Trophoblast cell (in vitro differentiated cells and primary cell): ENCODE data around the gene ASB18.

Experiments
- DNase-seq, 2 donors: peaks; one replicate each; pipeline ENCODE4 v3.0.0-alpha.2; 2016
- H2AFZ ChIP-seq: 2 replicates; pipeline ENCODE4 v1.6.1; 2013; ENCODE audit warnings: low read length, moderate library complexity, mild to moderate bottlenecking; ENCODE audit not compliant: insufficient read depth, poor library complexity
- H2AK5ac ChIP-seq: 2 replicates; pipeline ENCODE4 v1.6.1; 2013; ENCODE audit warnings: mild to moderate bottlenecking, low read length
- H2BK120ac ChIP-seq: 2 replicates; pipeline ENCODE4 v1.6.1; 2013; ENCODE audit warnings: low read length, mild to moderate bottlenecking, moderate library complexity; ENCODE audit not compliant: insufficient read depth, poor library complexity
- H2BK12ac ChIP-seq: 2 replicates; pipeline ENCODE4 v1.6.1; 2013; ENCODE audit warnings: mild to moderate bottlenecking, low read length, moderate library complexity
- H2BK5ac ChIP-seq: 2 replicates; pipeline ENCODE4 v1.6.1; 2013; ENCODE audit warnings: low read length, low read depth, moderate library complexity, mild to moderate bottlenecking; ENCODE audit not compliant: poor library complexity
- H3K14ac ChIP-seq: 2 replicates; pipeline ENCODE4 v1.6.1; 2013; ENCODE audit warnings: mild to moderate bottlenecking, low read length
- H3K18ac ChIP-seq: 2 replicates; pipeline ENCODE4 v1.6.1; 2013; ENCODE audit warnings: mild to moderate bottlenecking, low read length
- H3K23ac ChIP-seq: 2 replicates; pipeline ENCODE4 v1.6.1; 2013; ENCODE audit warnings: low read length
- H3K27ac ChIP-seq: 2 replicates; pipeline ENCODE4 v1.5.1; 2013; ENCODE audit warnings: low read depth, mild to moderate bottlenecking, inconsistent platforms, low read length, moderate library complexity
- H3K27me3 ChIP-seq: 2 replicates; pipeline ENCODE4 v1.6.1; 2013; ENCODE audit warnings: inconsistent platforms, mild to moderate bottlenecking, low read length, moderate library complexity; ENCODE audit not compliant: insufficient read depth
- H3K36me3 ChIP-seq, 2 experiments: 1 replicate in 1 of 2; 2 replicates in 1 of 2; pipeline ENCODE4 v1.6.1; 2013; ENCODE audit warnings: low read length in 2 of 2, mild to moderate bottlenecking in 2 of 2, moderate library complexity in 1 of 2; ENCODE audit not compliant: insufficient read depth in 2 of 2, control insufficient read depth in 1 of 2
- H3K4ac ChIP-seq: 2 replicates; pipeline ENCODE4 v1.6.1; 2013; ENCODE audit warnings: low read depth, mild to moderate bottlenecking, low read length, moderate library complexity
- H3K4me1 ChIP-seq, 2 experiments: 1 replicate in 1 of 2; 2 replicates in 1 of 2; pipeline ENCODE4 v1.6.1; 2013; ENCODE audit warnings: low read length in 2 of 2, mild to moderate bottlenecking in 2 of 2, moderate library complexity in 1 of 2; ENCODE audit not compliant: insufficient read depth in 2 of 2, control insufficient read depth in 1 of 2
- H3K4me2 ChIP-seq: 2 replicates; pipeline ENCODE4 v1.6.1; 2013; ENCODE audit warnings: inconsistent platforms, mild to moderate bottlenecking, low read length, moderate library complexity
- H3K4me3 ChIP-seq: 2 replicates; pipeline ENCODE4 v1.5.1; 2013; ENCODE audit warnings: mild to moderate bottlenecking, low read depth, low read length, inconsistent platforms
- H3K79me1 ChIP-seq: one replicate; pipeline ENCODE4 v1.6.1; 2013; ENCODE audit warnings: low read length
- H3K79me2 ChIP-seq: 2 replicates; pipeline ENCODE4 v1.6.1; 2013; ENCODE audit warnings: low read length, mild to moderate bottlenecking; ENCODE audit not compliant: control insufficient read depth, insufficient read depth, poor library complexity
- H3K9ac ChIP-seq: 2 replicates; pipeline ENCODE4 v1.6.1; 2013; ENCODE audit warnings: mild to moderate bottlenecking, low read length
- H3K9me3 ChIP-seq: 2 replicates; pipeline ENCODE4 v1.6.1; 2013; ENCODE audit warnings: low read depth, mild to moderate bottlenecking, control low read depth, inconsistent platforms, low read length; ENCODE audit not compliant: insufficient read depth
- H4K12ac ChIP-seq: 2 replicates; pipeline ENCODE4 v1.6.1; 2013; ENCODE audit warnings: low read depth, mild to moderate bottlenecking, low read length, moderate library complexity
- H4K8ac ChIP-seq: 2 replicates; pipeline ENCODE4 v1.6.1; 2013; ENCODE audit warnings: low read depth, mild to moderate bottlenecking, low read length, moderate library complexity
- H4K91ac ChIP-seq: one replicate; pipeline ENCODE4 v1.6.1; 2013; ENCODE audit warnings: low read depth, mild to moderate bottlenecking, low read length, moderate library complexity
- WGBS: extraction: QIAGEN DNeasy Blood & Tissue Kit; methylation state at CpG from one replicate; pipeline ENCODE4 v1.1.7; 2013; ENCODE audit warnings: missing lambda C conversion rate; ENCODE audit not compliant: insufficient read length, insufficient coverage; ENCODE audit errors: extremely low coverage; 5-methylcytosine and 5-hydroxymethylcytosine counted together

ASB18 gene

DNA sequence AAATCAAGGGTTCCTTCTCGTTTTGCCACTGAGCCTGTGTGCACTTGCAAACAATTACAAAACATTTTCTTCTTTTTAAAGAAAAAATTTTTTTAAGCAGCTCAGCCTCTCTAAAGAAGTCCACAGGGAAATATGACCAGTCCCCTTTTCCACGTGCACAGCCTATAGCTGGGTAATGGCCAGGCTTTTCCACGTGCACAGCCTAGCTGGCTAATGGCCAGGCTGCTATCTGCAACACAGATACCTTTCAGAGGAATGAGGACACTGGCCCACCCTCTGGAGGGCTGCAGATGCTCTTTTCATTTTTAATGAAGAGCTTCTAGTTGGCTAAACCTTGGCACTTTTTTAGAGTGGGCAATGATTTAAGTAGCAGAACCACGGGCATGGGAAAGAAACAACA is 46.3 kb downstream of the ASB18 start:
- no peak overlapping the region for H3K4me2 ChIP-seq
- no peaks in the 10 kb centered on the region for H3K27me3 ChIP-seq
- no peak overlapping the region for H3K4me3 ChIP-seq
- no CpG with 5 or more reads among the region's 4 CpGs for WGBS
- H3K4ac ChIP-seq = no peak overlapping the region
- no peak overlapping the region for H2BK12ac ChIP-seq
- H3K14ac ChIP-seq = no peak overlapping the region
- H4K12ac ChIP-seq = no peak overlapping the region
- H2AK5ac ChIP-seq = no peak overlapping the region
- no peak overlapping the region for H2AFZ ChIP-seq
- no peak overlapping the region for H3K9ac ChIP-seq
- H3K27ac ChIP-seq = no peak overlapping the region
- no peaks in the 10 kb centered on the region for H3K79me2 ChIP-seq
- H4K8ac ChIP-seq = no peak overlapping the region
- H3K79me1 ChIP-seq = no peaks in the 10 kb centered on the region
- no peak overlapping the region for H2BK120ac ChIP-seq
- H2BK5ac ChIP-seq = no peak overlapping the region
- H3K4me1 ChIP-seq = no peaks in the 10 kb centered on the region
- H3K23ac ChIP-seq = no peak overlapping the region
- DNase-seq = no peak
- no peak overlapping the region for H3K18ac ChIP-seq
- peaks cover 6% of the 10 kb centered on the region for H3K9me3 ChIP-seq
- no peak overlapping the region for H4K91ac ChIP-seq
- H3K36me3 ChIP-seq = no peaks in the 10 kb centered on the region

DNA sequence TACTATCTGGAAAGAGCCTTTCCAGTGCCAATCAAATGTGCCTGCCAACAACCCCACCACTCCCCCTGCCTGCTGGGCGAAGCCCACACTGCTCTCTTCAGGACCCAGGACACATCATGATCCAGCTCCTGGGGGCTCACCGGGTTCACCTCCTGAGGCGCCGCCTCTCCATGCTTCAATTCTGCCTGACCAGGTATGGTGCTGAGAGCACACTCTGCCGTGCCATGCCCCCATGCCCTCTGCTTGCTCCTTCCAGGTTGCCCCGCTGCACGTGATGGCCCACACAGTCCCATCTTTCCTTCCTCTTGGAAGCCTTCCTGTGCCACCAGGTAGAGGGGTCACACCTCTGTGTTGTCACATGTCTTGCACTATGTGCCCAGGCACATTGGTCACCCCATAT is 47.5 kb downstream of the ASB18 start:
- H3K4me3 ChIP-seq = no peak overlapping the region
- no peak overlapping the region for H2BK120ac ChIP-seq
- no peak overlapping the region for H3K4me2 ChIP-seq
- H2AK5ac ChIP-seq = no peak overlapping the region
- H3K79me2 ChIP-seq = no peaks in the 10 kb centered on the region
- no peaks in the 10 kb centered on the region for H3K27me3 ChIP-seq
- no peak overlapping the region for H2AFZ ChIP-seq
- no peak overlapping the region for H2BK12ac ChIP-seq
- H3K9me3 ChIP-seq = peaks cover 2% of the 10 kb centered on the region
- no peaks in the 10 kb centered on the region for H3K79me1 ChIP-seq
- H3K23ac ChIP-seq = no peak overlapping the region
- no peak overlapping the region for H3K4ac ChIP-seq
- H2BK5ac ChIP-seq = no peak overlapping the region
- no peak overlapping the region for H4K12ac ChIP-seq
- H3K4me1 ChIP-seq = no peaks in the 10 kb centered on the region
- H3K18ac ChIP-seq = no peak overlapping the region
- H4K91ac ChIP-seq = no peak overlapping the region
- WGBS = no CpG with 5 or more reads among the region's 7 CpGs
- no peak overlapping the region for H4K8ac ChIP-seq
- no peaks in the 10 kb centered on the region for H3K36me3 ChIP-seq
- H3K9ac ChIP-seq = no peak overlapping the region
- H3K27ac ChIP-seq = no peak overlapping the region
- DNase-seq = no peak
- no peak overlapping the region for H3K14ac ChIP-seq

GRCh38 chr2:236215761-236216333 is 48.4 kb downstream of the ASB18 start:
- H3K27ac ChIP-seq = no peak overlapping the region
- no peaks in the 10 kb centered on the region for H3K79me1 ChIP-seq
- H3K23ac ChIP-seq = no peak overlapping the region
- no peak overlapping the region for H2BK12ac ChIP-seq
- no peak overlapping the region for H2BK120ac ChIP-seq
- H4K91ac ChIP-seq = no peak overlapping the region
- no peak overlapping the region for H3K4me3 ChIP-seq
- H3K9ac ChIP-seq = no peak overlapping the region
- no peaks in the 10 kb centered on the region for H3K27me3 ChIP-seq
- H3K9me3 ChIP-seq = peaks cover 2% of the 10 kb centered on the region
- no peaks in the 10 kb centered on the region for H3K36me3 ChIP-seq
- no CpG with 5 or more reads among the region's 12 CpGs for WGBS
- no peak overlapping the region for H3K4me2 ChIP-seq
- H4K8ac ChIP-seq = no peak overlapping the region
- H2AK5ac ChIP-seq = no peak overlapping the region
- H3K14ac ChIP-seq = no peak overlapping the region
- no peak overlapping the region for H2BK5ac ChIP-seq
- DNase-seq = no peak
- no peak overlapping the region for H3K4ac ChIP-seq
- no peaks in the 10 kb centered on the region for H3K79me2 ChIP-seq
- H3K18ac ChIP-seq = no peak overlapping the region
- H2AFZ ChIP-seq = no peak overlapping the region
- H3K4me1 ChIP-seq = no peaks in the 10 kb centered on the region
- no peak overlapping the region for H4K12ac ChIP-seq

DNA sequence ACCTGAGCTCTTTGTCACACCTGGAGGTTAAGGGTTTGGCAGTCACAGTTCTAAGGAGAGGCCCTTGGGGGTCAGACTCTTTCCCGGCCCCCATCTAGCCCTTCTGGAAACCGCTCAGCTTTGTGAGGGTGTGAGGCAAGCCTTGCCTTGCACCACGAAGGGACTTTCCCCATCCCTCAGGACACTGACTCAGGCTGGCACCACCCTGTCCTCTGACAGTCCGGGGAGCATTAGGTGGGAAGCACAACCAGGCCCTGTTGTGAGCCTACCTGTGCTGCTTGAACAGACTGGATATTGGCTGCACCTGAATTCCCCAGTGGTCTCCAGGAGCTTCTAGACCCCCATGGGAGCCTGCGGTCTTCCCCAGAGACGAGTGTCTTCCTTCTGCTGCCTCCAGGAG is 49.0 kb downstream of the ASB18 start:
- no peak overlapping the region for H2BK5ac ChIP-seq
- no peak overlapping the region for H3K23ac ChIP-seq
- no peak overlapping the region for H3K9ac ChIP-seq
- no peak overlapping the region for H3K4me2 ChIP-seq
- H2BK12ac ChIP-seq = no peak overlapping the region
- H2BK120ac ChIP-seq = no peak overlapping the region
- no peak overlapping the region for H3K4ac ChIP-seq
- WGBS = no CpG with 5 or more reads among the region's 6 CpGs
- H4K8ac ChIP-seq = no peak overlapping the region
- no peak overlapping the region for H2AFZ ChIP-seq
- H3K18ac ChIP-seq = no peak overlapping the region
- no peak overlapping the region for H3K27ac ChIP-seq
- H3K4me1 ChIP-seq = no peaks in the 10 kb centered on the region
- no peaks in the 10 kb centered on the region for H3K79me1 ChIP-seq
- H3K9me3 ChIP-seq = peaks cover 2% of the 10 kb centered on the region
- H2AK5ac ChIP-seq = no peak overlapping the region
- H3K36me3 ChIP-seq = no peaks in the 10 kb centered on the region
- H4K91ac ChIP-seq = no peak overlapping the region
- no peaks in the 10 kb centered on the region for H3K79me2 ChIP-seq
- no peak for DNase-seq
- no peak overlapping the region for H3K14ac ChIP-seq
- H3K4me3 ChIP-seq = no peak overlapping the region
- H3K27me3 ChIP-seq = no peaks in the 10 kb centered on the region
- no peak overlapping the region for H4K12ac ChIP-seq
